ENCODE results near the gene CHRNA7. TPM values are rescaled to one million over a fixed set of nuclear protein-coding genes. Genes with fewer than 3 reads are reported as not detected.

CHRNA7 gene
- total RNA-seq, 6 experiments from 2014 or later = not detected

DNA sequence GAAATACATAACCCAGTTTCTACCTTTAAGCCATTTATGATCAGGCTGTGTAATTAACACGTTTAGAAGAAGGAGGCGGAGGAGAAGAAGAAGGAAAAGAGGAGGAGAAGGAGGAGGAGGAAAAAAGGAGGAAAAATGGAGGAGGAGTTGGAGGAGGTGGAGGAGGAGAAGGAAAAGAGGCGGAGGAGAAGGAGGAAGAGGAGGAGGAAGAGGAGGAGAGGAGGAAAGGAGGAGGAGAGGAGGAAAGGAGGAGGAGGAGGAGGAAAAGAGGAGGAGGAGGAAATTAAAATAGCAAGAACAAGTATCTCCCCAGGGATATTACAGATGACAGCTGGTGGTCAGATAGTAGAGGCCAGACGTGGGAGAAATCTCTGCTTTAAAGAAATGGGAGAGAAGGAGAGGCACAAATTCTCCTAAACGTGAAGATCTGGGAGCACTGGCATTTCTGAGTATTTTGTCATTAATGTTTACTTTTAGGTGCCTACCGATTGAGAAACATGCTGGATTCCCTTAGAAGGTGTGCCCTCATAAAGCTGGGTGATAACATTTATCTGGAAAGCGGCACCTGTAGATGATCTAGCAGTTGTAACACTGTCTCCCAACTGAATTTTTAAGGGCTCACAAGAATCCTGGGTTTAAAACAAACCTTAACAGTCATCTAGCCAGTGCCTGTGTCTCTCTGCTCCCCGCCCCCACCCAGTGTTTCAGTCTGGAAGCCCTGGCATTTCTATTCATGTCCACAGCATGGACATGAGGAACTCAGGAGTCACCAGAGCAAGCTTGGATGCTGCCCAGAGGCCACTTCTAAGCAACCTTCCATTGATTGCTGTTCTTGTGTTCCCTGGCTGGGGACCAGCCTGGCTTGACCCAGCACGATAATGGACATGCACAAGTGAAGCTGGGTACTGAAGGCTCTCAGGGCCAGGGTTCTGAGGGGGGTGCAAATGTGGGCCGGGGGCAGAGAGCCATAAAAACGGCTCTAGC is 75.2 kb downstream of the CHRNA7 start:
- Mint-ChIP-seq H3K27me3 (ENCODE audit: insufficient read depth) (no peaks in the 10 kb centered on the region), H3K9me3 (peaks cover 64% of the 10 kb centered on the region), H3K4me3 (no peak overlapping the region)

DNA sequence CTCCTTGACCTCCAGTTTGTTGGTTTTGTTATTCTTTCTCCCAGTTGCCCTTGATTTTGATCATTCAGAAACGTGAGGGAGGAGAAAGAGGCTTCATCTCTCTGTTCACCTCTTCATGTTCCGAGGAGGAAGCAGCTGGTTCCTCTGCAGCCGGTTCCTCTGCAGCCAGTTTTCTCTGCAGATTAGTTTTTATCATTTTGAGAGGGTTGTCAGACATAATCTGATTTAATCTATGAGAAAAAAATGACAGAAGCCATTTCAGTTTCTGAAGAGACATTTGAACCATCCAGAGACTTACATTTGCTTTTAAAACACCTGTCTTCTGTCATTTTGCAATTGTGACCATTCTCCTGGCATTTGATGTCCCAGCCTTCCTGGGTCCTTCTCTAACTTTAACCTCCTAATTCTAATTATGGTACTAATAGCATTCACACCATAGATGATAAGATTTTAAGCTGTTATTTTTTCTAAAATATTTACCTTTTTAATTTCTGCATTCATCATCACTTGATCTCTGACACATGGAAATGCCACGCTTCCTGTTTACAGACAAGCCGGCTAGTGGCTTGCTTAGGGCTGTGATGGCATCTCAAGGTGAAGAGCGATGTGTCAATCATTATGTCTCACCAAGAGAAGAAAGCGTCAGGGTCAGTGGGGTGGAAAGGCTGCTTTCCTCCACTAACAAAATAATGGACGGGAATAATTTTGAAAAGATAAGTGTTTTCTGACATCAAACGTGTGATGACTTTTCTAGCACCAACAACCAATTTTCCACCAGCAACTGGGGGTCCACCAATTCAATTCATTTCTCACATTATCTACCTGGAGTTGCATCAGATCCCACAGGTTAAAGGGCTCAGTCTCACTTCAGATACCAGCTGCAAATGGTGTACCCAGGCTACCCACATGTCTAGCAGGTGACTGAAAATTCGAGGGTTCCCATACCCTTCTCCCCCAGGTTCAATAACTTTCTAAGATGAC is 76.4 kb downstream of the CHRNA7 start:
- H3K9me3 Mint-ChIP-seq = peaks cover 63% of the 10 kb centered on the region

More for the DNA sequence above, 75.2 kb downstream of the CHRNA7 start:
- DNase-seq = no peak
- Mint-ChIP-seq H3K27ac (no peak overlapping the region), H3K4me1 (ENCODE audit: low read depth) (no peaks in the 10 kb centered on the region), H3K36me3 (ENCODE audit: low read depth) (no peaks in the 10 kb centered on the region)
- TF ChIP-seq, protein P1, sequence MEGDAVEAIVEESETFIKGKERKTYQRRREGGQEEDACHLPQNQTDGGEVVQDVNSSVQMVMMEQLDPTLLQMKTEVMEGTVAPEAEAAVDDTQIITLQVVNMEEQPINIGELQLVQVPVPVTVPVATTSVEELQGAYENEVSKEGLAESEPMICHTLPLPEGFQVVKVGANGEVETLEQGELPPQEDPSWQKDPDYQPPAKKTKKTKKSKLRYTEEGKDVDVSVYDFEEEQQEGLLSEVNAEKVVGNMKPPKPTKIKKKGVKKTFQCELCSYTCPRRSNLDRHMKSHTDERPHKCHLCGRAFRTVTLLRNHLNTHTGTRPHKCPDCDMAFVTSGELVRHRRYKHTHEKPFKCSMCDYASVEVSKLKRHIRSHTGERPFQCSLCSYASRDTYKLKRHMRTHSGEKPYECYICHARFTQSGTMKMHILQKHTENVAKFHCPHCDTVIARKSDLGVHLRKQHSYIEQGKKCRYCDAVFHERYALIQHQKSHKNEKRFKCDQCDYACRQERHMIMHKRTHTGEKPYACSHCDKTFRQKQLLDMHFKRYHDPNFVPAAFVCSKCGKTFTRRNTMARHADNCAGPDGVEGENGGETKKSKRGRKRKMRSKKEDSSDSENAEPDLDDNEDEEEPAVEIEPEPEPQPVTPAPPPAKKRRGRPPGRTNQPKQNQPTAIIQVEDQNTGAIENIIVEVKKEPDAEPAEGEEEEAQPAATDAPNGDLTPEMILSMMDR (IDR thresholded peaks at IDR 0.05) = no peak

DNA sequence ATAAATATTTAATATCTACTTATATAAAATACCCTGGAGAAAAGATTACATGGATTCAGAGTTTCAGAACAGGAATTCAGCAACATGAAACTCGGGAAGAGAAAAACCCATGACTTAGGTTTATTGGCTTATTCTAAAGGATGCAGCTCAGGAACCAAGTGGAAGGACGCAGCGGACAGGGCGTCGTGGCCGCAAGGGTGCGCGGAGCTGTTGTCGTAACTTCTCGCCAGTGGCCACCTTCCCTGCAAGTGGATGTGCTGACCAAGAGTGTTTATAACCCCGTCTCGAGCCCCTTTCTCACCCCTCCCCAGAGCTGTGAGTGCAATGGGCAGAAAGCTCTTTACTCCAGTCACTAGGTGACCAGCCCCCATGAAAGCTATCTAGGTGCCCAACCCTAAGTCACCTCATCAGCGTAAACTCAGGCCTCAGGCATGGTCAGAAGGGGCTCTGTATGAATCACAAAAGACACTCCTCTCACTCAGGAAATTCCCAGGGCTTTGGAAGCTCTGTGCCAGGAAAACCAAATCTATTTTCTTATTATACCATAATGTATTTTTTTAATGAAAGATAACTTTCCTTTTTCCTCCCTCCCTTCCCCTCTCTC is 77.3 kb downstream of the CHRNA7 start:
- Mint-ChIP-seq H3K4me3 (no peak overlapping the region), H3K36me3 (ENCODE audit: low read depth) (no peaks in the 10 kb centered on the region), H3K27me3 (ENCODE audit: insufficient read depth) (peaks cover 1% of the 10 kb centered on the region; the same call in 1 of the 2 replicates), H3K9me3 (peaks cover 68% of the 10 kb centered on the region), H3K27ac (no peak overlapping the region), H3K4me1 (ENCODE audit: low read depth) (no peaks in the 10 kb centered on the region)
- TF ChIP-seq, protein P1 (IDR thresholded peaks at IDR 0.05) = no peak
- DNase-seq = no peak

More for the DNA sequence above, 76.4 kb downstream of the CHRNA7 start:
- no peak for DNase-seq
- no peaks in the 10 kb centered on the region for H3K4me1 Mint-ChIP-seq (ENCODE audit: low read depth)
- no peaks in the 10 kb centered on the region for H3K36me3 Mint-ChIP-seq (ENCODE audit: low read depth)
- TF ChIP-seq, protein P1 (IDR thresholded peaks at IDR 0.05) = no peak
- peaks cover 1% of the 10 kb centered on the region; the same call in 1 of the 2 replicates for H3K27me3 Mint-ChIP-seq (ENCODE audit: insufficient read depth)
- no peak overlapping the region for H3K4me3 Mint-ChIP-seq
- no peak overlapping the region for H3K27ac Mint-ChIP-seq

DNA sequence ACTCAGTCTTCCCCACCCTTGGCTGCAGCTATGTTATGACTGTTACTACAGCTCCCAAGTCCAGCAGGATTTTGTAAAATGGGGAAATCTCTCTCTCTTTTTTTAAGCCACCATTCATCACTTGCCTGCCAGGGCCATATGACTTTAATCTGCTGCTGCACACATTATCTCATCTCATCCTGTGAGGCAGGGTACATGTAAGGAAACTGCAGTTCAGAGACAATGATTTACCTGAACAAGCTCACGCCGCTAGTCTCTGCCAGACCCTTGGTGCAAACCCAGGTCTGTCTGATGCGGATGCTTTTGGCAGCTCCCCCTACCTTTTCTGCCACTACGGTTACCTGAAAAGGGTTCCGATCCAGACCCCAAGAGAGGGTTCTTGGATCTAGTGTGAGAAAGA is 78.3 kb downstream of the CHRNA7 start:
- DNase-seq = no peak
- Mint-ChIP-seq H3K4me3 (no peak overlapping the region), H3K27me3 (ENCODE audit: insufficient read depth) (peaks cover 1% of the 10 kb centered on the region; the same call in 1 of the 2 replicates), H3K27ac (no peak overlapping the region), H3K4me1 (ENCODE audit: low read depth) (no peaks in the 10 kb centered on the region), H3K36me3 (ENCODE audit: low read depth) (no peaks in the 10 kb centered on the region), H3K9me3 (peaks cover 67% of the 10 kb centered on the region)
- TF ChIP-seq, protein P1 (IDR thresholded peaks at IDR 0.05) = no peak

DNA sequence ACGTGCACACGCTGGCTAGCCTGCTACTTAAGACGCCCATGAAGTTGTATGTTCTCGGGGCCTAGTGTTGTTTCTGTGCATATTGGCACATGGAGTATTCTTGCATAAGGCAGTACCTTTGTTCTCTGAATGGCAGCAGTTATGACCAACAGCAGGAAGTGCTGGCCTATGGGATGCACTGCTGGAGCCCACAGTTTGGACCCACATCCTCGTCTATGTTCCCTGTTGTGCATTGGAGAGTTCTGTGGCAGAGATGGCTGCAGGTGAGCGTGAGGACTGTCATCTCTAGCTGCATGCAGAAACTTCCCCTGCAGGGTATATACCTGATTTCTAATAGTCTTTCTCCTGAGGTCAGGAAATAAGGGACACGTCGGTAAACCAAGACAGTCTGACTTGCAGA is 81.8 kb downstream of the CHRNA7 start:
- Mint-ChIP-seq H3K27me3 (ENCODE audit: insufficient read depth) (peaks cover 1% of the 10 kb centered on the region), H3K27ac (no peak overlapping the region), H3K4me3 (no peak overlapping the region), H3K9me3 (peaks cover 60% of the 10 kb centered on the region), H3K4me1 (ENCODE audit: low read depth) (no peaks in the 10 kb centered on the region), H3K36me3 (ENCODE audit: low read depth) (no peaks in the 10 kb centered on the region)
- DNase-seq = no peak
- TF ChIP-seq, protein P1 (IDR thresholded peaks at IDR 0.05) = no peak
